Stimulated activated CD8-positive, alpha-beta memory T cell treated with anti-CD3 and anti-CD28 coated beads, Interleukin-12 subunit alpha, Interleukin-12 subunit beta, amount 100 ng/mL, for 24 hours (primary cell): ENCODE results near the gene USP3.
"Not testable (repeated sequence)": the region's sequence is repeated elsewhere in the genome, so short reads cannot be mapped to it uniquely, and the experiment has no call there.

Experiments
- DNase-seq: peaks from one replicate; pipeline ENCODE4 v3.0.0-alpha.2; 2020; ENCODE audit errors: extremely low read depth

Gene USP3

GRCh38 chr15:63478243-63478642 is 26.1 kb upstream of the USP3 start:
- no peak for DNase-seq

DNA sequence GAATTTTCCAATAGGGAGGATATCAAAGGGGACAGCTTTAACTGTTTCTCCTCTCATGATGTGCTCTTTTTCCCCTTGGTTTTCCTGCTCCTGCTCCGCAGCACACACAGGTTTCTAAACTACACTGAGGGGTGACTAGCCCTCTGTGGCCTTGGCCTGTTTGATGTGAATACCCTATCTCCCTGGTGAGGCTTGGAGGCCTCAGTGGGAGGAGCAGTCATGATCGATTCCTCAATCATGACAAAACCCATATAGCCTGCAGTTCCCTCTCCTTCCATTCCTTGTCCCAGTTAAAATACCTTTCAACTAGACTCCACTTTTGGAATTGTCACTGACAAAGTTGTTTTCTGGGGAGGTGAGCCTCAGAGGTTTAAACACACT is 24.0 kb upstream of the USP3 start:
- DNase-seq, result no peak

GRCh38 chr15:63481105-63481810 is 23.1 kb upstream of the USP3 start:
- no peak for DNase-seq

DNA sequence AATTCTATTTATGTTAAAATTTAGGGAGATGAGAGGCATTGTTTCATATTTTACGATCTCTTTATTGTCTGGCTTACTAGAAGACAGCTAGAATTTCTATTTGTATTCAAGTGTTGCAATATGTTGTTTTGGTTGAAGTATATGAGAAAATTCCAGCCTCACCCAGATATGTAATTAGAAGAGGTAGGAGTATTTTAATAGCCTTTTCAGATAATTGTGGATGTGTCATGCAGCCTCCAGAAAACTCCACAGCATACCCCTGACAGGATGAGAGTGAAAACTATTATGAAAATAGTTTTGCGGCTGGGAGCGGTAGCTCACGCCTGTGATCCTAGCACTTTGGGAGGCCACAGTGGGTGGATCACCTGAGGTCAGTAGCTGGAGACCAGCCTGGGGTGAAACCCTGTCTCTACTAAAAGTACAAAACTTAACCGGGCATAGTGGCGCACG is 21.5 kb upstream of the USP3 start:
- no peak for DNase-seq

GRCh38 chr15:63483521-63484371 is 20.6 kb upstream of the USP3 start:
- DNase-seq, result no peak

DNA sequence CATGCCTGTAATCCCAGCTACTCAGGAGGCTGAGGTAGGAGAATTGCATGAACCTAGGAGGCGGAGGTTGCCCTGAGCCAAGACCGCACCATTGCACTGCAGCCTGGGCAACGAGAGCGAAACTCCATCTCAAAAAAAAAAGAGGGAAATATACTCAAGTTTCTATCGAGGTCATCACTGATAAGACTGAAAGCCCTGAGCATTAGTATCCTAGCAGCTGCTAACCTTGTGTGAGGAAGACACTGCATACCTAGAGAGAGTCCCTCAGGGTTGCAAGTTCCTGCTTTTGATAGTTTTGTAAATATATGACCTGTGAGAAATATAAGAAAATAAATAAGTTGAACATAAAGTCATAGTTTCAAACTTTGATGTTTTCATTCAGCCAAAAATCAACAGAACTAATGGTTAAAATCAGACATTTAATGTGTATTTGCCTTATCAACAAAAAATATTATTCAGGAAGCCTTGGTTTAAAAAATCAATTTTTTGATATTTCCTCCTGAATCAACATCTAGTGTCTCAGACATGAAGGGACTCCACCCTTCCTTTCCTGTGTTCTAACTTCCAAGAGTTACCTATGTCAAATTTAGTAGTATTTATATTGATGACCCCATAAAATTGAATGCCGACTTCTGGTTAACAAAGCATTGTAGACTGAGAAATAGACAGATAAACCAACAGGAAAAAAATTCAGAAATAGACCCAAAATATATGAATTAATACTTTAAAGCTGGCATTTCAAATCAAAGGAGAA is 19.8 kb upstream of the USP3 start:
- DNase-seq, result no peak

GRCh38 chr15:63487076-63487757 is 17.2 kb upstream of the USP3 start:
- DNase-seq, result no peak

GRCh38 chr15:63487758-63488397 is 16.5 kb upstream of the USP3 start:
- not testable (repeated sequence) for DNase-seq

DNA sequence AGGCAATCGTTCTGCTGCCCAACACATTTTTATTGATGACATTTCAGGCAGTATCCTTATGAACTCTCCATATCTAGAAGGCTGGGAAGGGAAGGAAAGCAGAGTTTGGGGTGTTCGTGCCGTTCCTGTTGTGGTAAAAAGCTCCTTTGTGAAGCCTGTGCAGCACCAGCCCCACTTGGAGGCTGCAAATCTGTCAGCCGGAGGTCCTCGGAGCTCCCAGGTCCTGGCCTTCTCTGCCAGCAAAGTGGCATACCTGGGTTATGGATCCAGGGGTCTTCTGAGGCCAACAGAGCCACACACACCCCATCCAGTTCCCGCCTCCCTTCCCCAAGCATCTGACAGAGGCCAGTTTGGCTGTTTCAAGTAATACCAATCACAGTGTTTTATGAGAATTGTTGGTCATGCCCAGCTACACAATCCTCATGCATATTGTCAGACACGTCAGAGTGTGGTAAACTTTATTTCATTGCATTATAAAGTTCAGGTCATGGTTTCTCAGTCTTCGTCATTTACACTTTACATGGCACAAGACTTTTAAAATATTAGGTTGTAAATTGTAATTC is 15.9 kb upstream of the USP3 start:
- DNase-seq, result no peak

GRCh38 chr15:63489352-63489751 is 15.0 kb upstream of the USP3 start:
- no peak for DNase-seq

DNA sequence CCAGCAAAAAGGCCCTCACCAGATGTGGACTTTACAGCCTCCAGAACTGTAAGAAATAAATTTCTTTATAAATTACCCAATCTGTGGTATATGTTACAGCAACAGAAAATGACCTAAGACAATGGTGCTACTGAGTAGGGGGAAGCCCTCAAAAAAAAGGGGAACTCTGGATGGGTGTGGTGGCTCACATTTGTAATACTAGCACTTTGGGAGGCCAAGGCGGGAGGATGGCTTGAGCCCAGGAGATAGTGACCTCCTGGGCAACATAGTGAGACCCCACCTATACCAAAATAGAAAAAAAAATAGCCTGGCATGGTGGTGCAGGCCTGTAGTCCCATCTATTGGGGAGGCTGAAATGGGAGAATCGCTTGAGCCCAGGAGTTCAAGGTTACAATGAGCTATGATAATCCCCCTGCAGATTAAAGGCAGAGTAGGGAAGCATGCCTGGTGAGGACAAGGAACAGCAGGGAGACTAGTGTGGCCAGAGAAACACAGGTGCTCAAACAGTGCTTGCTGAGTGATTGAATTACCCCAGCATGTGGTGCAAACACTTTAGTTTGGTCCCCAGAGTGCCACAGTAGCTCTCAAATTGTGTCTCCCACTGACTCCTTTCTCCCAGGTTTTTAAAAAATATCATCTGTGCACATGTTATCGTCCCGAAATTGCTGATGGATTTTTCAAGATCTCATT is 13.9 kb upstream of the USP3 start:
- DNase-seq, result no peak

DNA sequence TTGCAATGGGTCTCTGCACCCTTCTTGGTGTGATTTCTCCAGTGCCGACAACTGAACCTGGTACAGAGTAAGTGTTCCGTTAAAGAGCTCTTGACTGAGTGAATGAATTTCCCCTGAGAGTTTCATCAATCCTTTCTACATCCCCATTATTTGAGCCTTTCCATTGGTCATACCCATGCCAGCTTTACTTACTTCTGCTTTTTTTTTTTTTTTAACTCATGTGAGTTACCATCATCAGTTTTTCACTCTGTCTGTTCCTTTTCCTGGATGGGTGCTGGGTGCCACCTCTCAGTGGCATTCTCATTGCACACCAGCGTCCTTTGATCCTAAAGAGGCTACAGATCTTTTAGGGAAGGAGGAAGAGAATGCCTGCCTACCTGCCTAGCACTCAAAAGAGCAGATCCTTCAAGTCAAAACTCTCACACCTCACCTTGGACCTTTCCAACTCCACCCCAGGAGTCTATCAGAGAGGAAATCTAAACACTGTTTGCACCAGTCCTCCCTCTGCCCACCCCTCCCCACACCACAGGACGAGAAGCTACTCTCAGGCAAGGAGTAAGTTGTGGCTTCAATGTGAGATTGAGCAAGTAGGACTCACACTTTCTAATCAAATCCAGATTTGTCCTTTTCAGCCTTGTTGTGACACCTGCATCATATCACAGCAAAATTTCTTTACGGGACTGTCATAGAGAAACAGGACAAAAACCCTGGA is 13.1 kb upstream of the USP3 start:
- no peak for DNase-seq

DNA sequence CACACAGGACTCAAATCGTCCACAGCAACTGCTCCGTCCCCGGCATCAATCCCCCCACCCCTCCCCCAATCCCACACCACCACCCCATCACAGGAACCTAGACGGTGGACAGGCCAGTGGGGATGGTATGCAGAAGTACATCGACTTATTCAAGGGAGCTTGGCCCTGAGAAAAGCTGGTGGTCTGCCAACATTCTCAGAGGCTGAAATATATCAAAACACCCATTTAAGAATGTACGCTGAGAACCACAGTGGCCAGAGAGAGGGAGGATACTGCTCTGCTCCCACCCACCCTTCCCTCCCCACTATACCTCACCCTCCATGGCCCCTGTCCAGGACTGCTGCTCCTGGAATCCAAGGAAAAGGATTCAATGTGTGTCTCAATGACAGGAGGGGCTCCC is 12.4 kb upstream of the USP3 start:
- no peak for DNase-seq

DNA sequence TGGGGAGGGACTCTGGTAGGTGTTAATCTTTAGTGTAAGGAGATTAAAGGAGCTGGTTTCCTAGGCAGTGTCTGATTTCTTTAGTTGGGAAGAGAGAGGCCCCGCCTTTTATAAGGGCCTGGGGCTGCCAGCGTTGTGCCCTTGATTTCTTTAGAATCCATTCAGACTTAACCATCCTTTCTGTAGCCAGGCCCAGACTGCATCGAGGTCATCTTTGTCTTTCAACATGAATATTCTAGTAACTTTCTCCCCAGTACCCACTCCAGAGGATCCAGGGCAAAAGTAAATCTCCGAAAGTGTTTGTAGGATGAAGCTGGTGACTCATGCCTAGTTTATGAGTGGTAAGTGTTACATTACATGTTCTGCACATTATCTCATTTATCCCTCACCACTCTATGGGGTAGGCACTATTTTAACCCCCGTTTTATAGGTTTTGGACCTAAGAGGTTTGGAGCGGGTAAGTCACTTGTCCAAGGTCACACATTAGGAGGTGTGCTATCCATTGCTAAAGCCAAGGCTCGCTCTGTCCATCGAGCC is 11.8 kb upstream of the USP3 start:
- DNase-seq, result no peak

DNA sequence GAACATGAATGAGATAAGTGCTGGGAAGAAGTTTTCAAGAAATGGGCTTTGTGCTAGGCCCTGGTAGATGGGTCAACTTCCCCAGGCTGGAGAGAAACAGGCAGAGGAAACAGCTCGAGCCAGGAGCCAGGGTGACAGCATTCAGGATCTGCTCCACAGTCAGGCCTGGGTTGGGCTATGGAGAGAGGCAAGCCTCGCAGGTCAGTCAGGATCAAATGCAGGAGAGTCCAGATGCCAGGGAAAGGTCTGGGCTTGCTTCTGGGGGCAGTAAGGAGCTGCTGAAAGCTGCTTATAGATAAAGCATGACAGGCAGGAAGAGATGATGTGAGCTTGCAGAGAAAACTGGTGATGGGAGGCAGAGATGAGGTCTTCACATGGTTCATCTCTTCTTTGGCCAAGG is 11.0 kb upstream of the USP3 start:
- no peak for DNase-seq

DNA sequence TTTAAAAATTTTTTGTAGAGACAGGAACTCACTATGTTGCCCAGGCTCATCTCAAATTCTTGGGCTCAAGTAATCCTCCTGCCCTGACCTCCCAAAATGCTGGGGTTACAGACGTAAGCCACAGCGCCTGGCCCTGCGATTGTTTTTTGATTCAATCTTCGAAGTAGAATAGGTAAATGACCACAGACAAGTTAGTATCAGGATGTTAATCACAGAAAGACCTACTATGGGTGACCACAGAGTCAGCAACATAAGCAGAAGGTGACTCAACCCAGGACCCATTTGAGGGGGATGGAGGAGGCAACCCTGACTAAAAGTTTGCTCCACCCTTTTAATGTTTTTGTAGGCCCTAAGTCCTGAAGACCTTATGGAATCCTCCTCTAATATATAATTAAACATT is 10.0 kb upstream of the USP3 start:
- no peak for DNase-seq

- no peak for DNase-seq
Observed at GRCh38 chr15:63495343-63495742, 9.1 kb upstream of the USP3 start.

- no peak for DNase-seq
Observed at GRCh38 chr15:63495780-63496488, 8.5 kb upstream of the USP3 start.
